Occipital lobe (tissue), 2 donors: ENCODE results near the gene SETD1B. TPM values are rescaled to one million over a fixed set of nuclear protein-coding genes. Genes with fewer than 3 reads are reported as not detected.
"Not testable (repeated sequence)": the region's sequence is repeated elsewhere in the genome, so short reads cannot be mapped to it uniquely, and the experiment has no call there.

Experiments
- DNase-seq: peaks from one replicate; lab custom pipeline; 2025; lab: John Stamatoyannopoulos, UW
- total RNA-seq: library from RNA; depleted of rRNA; stranded (reverse); fragments of >200 nt; gene quantifications from one replicate; pipeline ENCODE4 v1.2.3, GENCODE V29; 2014

Gene SETD1B
- 2.3 TPM for total RNA-seq

- DNase-seq = peak; percentile 34
Observed at GRCh38 chr12:121803861-121804416, at the start of gene SETD1B. Gene SETD1B (plus strand): TSS chr12:121804009. CDS start chr12:121804738, 729 bp downstream.

GRCh38 chr12:121754836-121755235 lies 49.0 kb upstream of the SETD1B start:
- DNase-seq = no peak

- DNase-seq = no peak
Observed at GRCh38 chr12:121755591-121755990, 48.2 kb upstream of the SETD1B start.

GRCh38 chr12:121758536-121758935 lies 45.3 kb upstream of the SETD1B start:
- DNase-seq = not testable (repeated sequence)

GRCh38 chr12:121762269-121762668 lies 41.5 kb upstream of the SETD1B start:
- DNase-seq = no peak

GRCh38 chr12:121764808-121765207 lies 39.0 kb upstream of the SETD1B start:
- DNase-seq = no peak

GRCh38 chr12:121765573-121765972 lies 38.2 kb upstream of the SETD1B start:
- DNase-seq = no peak

- no peak for DNase-seq
Observed at GRCh38 chr12:121766290-121767039, 37.3 kb upstream of the SETD1B start.

- peak; percentile 69 for DNase-seq
Observed at GRCh38 chr12:121767525-121768016, 36.2 kb upstream of the SETD1B start.

GRCh38 chr12:121769297-121769830 lies 34.4 kb upstream of the SETD1B start:
- no peak for DNase-seq

- no peak for DNase-seq
Observed at GRCh38 chr12:121769831-121770301, 33.9 kb upstream of the SETD1B start.

GRCh38 chr12:121770388-121770787 lies 33.4 kb upstream of the SETD1B start:
- no peak for DNase-seq

GRCh38 chr12:121770813-121771625 lies 32.8 kb upstream of the SETD1B start:
- DNase-seq = no peak

- DNase-seq = no peak
Observed at GRCh38 chr12:121773011-121773777, 30.6 kb upstream of the SETD1B start.

- DNase-seq = no peak
Observed at GRCh38 chr12:121774968-121775474, 28.8 kb upstream of the SETD1B start.

- DNase-seq = no peak
Observed at GRCh38 chr12:121775501-121775900, 28.3 kb upstream of the SETD1B start.

GRCh38 chr12:121776190-121777098 lies 27.4 kb upstream of the SETD1B start:
- no peak for DNase-seq

GRCh38 chr12:121778567-121779421 lies 25.0 kb upstream of the SETD1B start:
- DNase-seq = no peak

- DNase-seq = no peak
Observed at GRCh38 chr12:121779422-121779895, 24.4 kb upstream of the SETD1B start.
